GM13976 (cell line): ENCODE measurements around the gene OAS3.
"Not testable (repeated sequence)": the region's sequence is repeated elsewhere in the genome, so short reads cannot be mapped to it uniquely, and the experiment has no call there.

Experiments used
- DNase-seq: peaks from one replicate; pipeline ENCODE4 v3.0.0; 2012; ENCODE audit warnings: low spot score
- in situ Hi-C: fragments of 300-500 bp; cut with MboI; formaldehyde crosslinking; loops from one replicate; pipeline ENCODE4 v1.12.0; 2022; ENCODE audit warnings: low sequenced_read_pairs, mixed read lengths, inconsistent platforms; ENCODE audit not compliant: unreplicated experiment
- TF ChIP-seq, protein P1 (sequence below): IDR thresholded peaks from 2 replicates; pipeline ENCODE4 v1.5.1; 2012; ENCODE audit warnings: borderline replicate concordance, mild to moderate bottlenecking; ENCODE audit not compliant: insufficient read depth; ENCODE audit errors: extremely low read depth, missing control alignments, control extremely low read depth

Gene OAS3

DNA sequence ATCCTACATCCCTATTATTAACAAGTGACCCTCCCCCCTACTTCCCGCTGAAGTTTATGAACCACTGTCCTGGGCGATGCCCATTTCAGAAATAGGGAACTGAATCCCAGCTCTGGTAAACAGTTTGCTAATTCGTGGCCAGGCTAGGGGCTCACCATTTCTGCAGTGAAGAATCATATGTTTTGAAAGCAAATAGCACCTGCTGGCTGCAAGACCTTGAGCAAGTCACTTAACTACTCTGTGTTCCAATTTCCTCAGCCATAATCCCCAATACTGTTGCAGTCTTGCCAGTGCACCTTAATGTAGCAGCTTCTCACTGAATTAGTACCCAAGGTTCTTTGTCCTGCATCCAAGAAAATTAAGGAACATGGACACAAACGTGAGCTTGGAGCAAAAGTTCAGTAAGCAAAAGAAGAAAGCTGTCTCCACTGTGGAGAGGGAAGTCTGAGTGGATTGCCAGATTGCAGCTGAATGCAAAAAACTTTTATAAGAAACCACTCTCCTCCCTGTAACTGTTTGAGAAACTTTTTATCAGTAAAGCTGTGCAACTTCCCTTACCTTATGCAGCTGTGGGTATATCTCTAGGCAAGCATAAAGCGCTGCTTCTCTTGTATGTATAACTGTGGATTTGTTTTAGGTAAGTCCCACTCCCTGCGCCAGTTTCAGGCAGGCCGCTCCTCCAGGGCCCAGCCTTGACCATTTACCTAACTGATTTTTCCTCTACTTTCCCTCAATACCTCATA is 30.7 kb upstream of the OAS3 start:
- peak; percentile 36 for DNase-seq
- in situ Hi-C loops: loop anchor here (10.0 kb wide), 1 partner anchor 87 kb away; no protein-coding TSS in a partner anchor
- TF ChIP-seq, protein P1, sequence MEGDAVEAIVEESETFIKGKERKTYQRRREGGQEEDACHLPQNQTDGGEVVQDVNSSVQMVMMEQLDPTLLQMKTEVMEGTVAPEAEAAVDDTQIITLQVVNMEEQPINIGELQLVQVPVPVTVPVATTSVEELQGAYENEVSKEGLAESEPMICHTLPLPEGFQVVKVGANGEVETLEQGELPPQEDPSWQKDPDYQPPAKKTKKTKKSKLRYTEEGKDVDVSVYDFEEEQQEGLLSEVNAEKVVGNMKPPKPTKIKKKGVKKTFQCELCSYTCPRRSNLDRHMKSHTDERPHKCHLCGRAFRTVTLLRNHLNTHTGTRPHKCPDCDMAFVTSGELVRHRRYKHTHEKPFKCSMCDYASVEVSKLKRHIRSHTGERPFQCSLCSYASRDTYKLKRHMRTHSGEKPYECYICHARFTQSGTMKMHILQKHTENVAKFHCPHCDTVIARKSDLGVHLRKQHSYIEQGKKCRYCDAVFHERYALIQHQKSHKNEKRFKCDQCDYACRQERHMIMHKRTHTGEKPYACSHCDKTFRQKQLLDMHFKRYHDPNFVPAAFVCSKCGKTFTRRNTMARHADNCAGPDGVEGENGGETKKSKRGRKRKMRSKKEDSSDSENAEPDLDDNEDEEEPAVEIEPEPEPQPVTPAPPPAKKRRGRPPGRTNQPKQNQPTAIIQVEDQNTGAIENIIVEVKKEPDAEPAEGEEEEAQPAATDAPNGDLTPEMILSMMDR: no peak

DNA sequence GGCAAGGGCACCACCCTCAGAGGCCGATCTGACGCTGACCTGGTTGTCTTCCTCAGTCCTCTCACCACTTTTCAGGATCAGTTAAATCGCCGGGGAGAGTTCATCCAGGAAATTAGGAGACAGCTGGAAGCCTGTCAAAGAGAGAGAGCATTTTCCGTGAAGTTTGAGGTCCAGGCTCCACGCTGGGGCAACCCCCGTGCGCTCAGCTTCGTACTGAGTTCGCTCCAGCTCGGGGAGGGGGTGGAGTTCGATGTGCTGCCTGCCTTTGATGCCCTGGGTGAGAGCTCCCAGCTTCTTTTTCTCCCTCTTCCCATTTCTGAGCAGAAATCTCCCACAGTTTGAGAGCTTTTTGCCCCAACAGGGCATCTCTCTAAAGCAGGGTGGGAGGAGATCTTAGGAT is 29.7 kb upstream of the OAS3 start:
- in situ Hi-C loops: loop anchor here (10.0 kb wide), 1 partner anchor 86 kb away; no protein-coding TSS in a partner anchor
- TF ChIP-seq, protein P1: no peak
- no peak for DNase-seq

DNA sequence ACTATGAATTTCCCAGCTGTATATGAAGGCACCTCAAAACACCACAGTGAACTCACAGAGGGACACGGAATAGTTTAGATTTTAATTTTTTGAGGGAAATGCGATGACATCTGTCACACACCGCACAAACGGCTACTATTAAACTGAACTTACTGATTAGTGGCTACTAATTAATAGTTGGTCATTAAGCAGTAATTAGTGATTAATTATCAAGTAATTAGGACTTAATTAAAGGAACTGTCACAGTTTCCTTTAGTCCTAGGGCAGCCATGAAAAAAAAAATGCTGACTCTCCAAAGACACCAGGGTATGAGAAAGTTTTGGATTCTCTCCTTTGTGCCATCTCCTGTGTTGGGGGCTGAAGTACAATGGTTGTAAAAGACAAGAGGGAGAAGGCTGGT is 28.6 kb upstream of the OAS3 start:
- in situ Hi-C loops: loop anchor here (10.0 kb wide), 1 partner anchor 85 kb away; no protein-coding TSS in a partner anchor
- no peak for DNase-seq
- TF ChIP-seq, protein P1: no peak

DNA sequence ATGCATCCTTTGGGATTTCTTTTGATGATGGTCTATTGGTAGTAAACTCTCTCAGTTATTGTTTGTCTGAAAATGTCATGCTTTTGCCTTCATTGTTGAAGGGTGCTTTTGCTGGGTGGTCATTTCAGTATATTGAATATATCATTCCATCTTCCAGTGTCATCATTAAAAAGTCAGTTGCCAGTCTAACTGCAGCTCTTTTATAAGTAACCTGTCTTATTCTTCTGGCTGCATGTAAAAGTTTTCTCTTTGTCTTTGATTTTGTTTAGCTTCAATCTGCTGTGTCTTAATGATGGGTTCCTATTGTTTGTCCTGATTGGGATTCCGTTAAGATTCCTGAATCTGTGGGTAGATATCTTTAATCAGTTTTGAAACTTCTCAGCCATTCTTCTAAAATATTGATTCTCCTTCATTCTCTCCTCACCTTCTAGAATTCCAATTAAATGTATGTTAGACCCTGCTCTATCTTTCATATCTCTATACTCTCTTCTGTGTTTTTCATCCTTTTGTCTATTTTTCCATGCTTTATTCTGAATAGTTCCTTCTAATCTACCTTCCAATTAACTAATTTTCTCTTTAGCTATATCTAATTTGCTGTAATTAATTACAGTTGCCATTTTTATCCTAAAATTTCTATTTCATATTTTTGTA is 25.1 kb upstream of the OAS3 start:
- in situ Hi-C loops: no loop called here
- no peak for DNase-seq
- TF ChIP-seq, protein P1: no peak

DNA sequence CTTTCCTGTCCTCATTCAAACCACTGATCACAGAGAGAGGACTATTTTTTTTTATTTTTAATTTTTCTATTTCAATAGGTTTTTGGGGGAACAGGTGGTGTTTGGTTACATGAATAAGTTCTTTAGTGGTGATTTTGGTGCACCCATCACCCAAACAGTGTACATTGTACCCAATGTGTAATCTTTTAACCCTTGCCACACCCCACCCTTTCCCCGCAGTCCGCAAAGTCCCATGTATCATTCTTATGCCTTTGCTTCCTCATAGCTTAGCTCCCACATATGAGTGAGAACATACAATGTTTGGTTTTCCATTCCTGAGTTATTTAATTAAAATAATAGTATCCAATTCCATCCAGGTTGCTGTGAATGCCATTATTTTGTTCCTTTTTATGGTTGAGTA is 24.4 kb upstream of the OAS3 start:
- DNase-seq, in situ Hi-C loops: not testable (repeated sequence)

DNA sequence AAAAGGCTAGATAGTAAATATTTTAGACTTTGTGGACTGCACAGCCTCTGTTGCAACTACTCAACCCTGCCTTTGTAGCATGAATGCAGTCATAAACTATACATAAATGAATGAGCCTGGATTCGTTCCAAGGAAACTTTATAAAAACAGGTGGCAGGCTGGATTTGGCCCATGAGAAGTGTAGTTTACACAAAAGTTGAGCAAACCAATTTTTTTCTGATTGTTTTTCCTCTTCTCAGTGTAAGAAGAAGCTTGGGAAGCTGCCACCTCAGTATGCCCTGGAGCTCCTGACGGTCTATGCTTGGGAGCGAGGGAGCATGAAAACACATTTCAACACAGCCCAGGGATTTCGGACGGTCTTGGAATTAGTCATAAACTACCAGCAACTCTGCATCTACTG is 22.0 kb upstream of the OAS3 start:
- in situ Hi-C loops: no loop called here
- DNase-seq: no peak
- TF ChIP-seq, protein P1: no peak

DNA sequence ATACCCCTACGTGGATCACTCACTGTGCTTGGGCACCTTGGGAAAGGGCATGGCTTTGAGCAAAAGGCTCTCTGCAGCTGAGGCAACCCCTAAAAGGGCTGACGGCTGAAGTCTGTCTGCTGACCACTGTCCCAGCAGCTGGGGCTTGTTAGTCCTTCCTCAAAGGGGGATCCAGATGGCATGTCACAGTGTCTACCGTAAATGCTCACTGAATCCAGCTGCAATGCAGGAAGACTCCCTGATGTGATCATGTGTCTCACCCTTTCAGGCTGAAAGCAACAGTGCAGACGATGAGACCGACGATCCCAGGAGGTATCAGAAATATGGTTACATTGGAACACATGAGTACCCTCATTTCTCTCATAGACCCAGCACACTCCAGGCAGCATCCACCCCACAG is 19.2 kb upstream of the OAS3 start:
- no peak for DNase-seq
- in situ Hi-C loops: no loop called here
- TF ChIP-seq, protein P1: no peak
